GM18909 (cell line): ENCODE results near the gene FRS2.
A peak's percentile ranks its signal among the peaks of the same experiment; 100 is the strongest.

ENCODE experiments used
- ATAC-seq: cut with Tn5 transposase; IDR thresholded peaks from one replicate; pipeline ENCODE4 v1.9.1; 2021; ENCODE audit warnings: mild to moderate bottlenecking; ENCODE audit not compliant: unreplicated experiment, poor library complexity

The FRS2 gene

GRCh38 chr12:69497308-69498026, 27.3 kb downstream of the FRS2 start:
- ATAC-seq: peak; percentile 92

GRCh38 chr12:69500631-69501030, 30.4 kb downstream of the FRS2 start:
- no peak for ATAC-seq

- ATAC-seq: no peak
These were observed 31.1 kb downstream of the FRS2 start for GRCh38 chr12:69501154-69501895.

- ATAC-seq: no peak
These were observed 32.3 kb downstream of the FRS2 start for GRCh38 chr12:69502345-69503081.

DNA sequence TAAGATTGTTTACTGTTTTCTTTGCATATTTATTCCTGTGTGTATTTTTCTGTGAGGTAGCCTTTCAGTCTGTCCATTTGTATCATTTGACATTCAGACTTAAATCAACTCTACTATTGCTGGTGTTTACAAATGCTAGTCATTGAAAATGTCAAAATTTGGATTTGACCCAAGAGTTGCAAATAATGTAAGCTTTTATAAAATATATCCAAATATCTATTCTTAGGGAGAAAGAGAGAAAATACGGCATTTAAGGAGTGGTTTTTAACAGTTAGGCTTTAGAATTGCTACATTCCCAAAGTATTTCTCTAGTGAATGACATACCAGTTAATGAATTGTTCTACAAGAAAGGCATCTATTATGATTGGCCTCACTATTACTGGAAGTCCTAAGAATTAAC, 37.9 kb downstream of the FRS2 start:
- ATAC-seq: no peak

DNA sequence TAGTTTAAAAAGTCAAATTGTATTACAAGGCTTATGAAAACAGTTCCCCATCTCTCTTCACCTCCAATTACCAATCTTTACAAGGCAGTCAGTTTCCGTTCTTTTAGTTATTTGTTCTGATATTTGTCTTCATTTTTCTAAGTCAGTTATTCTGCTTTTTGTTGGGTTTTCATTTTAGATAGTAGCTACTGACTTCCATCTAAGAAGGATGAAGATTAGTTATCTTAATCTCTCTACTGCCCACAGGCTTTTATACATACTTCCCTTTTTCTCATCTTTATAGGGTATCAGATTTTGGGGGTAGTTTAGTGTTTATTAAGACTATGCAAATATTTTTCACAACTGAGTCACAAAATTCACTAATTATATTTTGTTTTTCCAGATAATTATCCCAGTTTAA, 38.4 kb downstream of the FRS2 start:
- no peak for ATAC-seq

DNA sequence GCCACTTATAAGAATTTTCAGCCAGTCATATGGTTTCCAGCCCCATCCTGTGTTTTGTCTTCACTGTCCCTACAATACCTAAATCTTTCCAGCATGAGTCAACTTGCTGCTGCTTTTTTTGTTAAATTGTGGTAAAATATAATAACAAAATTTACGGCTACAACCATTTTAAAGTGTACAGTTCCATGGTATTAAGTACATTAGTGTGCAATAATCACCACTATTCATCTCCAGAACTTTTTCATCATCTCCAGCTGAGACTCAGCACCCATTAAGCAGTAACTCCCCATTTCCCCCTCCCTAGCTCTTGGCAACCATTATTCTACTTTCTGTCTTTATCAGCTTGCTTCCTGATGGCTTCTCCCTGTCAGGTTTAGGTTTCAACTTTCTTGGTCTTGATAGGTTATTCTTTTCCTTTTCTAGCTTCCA, 39.1 kb downstream of the FRS2 start:
- ATAC-seq: no peak

DNA sequence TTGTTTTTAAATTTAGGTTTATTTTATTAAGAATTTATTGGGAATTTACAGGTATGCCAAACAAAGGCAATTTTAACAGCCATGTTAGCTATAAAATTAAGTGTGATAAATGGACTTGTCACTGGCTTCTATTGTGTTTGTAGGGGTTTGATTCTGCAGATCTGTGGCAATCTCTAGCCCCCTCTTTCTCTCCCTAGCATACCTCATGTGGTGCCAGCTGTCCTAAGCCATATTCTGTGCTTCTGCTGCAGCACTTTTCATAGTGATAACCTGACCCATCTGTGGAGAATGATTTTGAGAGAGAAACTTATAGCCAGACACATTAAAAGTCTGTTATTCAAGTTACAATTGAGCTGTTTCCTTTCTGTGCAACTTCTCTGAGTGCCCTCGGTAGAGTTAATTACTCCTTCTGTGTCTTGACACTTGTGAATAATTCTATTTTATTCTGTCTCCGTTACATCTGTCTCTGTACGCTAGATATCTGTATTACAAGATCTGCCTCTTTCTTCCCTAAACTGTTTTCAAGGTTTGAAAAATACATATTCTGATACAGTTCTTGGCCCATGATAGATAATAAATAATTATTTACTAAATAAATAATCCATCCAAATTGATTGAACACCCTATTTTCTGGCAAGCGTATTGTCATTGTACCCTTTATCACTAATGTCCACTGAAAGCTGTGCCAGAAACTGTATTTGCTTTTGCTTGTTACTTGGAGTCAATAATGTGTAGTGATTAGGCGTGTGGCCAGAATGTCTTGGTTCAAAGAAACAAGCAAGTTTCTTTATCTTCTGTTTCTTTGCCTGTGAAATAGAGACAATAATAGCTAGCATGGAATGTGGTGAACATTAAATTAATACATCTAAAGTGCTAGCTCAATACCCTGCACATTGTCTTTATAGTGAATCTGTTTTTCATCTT, 40.0 kb downstream of the FRS2 start:
- no peak for ATAC-seq

DNA sequence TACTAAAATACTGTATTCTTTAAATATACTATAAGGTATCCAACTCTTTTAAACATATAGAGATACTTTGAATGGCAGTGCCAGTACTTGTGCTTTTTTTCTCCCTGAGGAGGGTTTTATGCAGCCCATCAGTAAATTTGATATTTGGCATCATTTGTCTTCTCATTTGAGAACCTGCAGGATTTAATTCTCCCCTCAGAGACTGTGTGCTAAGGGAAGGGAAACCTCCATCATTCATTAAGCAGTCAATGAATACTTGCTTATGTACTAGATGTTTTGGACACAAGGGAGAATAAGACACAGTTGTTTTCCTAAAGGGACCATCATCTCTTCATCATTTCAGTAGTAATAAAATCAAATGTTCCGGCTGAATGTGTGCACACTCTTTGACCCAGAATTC, 40.8 kb downstream of the FRS2 start:
- ATAC-seq: no peak

DNA sequence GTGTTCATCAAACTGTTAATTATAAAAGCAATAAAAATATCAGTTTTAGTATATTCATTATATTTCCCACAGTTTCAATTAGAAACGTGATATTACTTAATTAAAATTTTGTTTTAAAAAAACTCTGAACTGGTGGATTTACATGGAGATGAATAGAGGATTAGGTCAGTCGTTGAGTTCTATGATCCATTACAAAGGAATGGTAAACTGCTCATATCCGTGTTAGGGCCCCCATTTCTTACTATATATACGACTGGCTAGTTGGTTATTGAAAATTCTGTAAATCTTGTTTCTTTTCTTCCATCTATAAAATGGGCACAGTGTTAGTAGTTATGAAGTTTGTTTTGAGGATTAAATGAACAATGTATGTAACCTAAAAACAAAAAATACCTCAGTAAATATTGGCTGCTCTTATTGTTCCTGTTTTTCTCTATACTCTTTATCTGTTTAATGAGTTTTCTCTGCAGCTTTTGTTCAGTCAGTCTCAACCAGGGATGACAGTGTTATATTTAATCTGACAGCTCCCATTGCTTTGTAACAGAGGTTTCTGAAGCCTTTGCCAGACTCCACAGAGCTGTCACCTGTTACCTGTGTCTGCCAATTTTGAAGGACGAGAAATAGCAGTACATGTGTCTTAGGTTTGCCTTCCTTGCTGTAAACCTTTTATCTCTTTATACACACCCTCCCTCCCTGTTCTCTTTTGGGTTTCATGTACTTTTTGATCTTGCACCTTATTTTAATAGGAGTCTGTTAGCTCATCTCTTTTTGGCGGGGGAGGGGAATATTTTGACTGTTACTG, 41.5 kb downstream of the FRS2 start:
- no peak for ATAC-seq

DNA sequence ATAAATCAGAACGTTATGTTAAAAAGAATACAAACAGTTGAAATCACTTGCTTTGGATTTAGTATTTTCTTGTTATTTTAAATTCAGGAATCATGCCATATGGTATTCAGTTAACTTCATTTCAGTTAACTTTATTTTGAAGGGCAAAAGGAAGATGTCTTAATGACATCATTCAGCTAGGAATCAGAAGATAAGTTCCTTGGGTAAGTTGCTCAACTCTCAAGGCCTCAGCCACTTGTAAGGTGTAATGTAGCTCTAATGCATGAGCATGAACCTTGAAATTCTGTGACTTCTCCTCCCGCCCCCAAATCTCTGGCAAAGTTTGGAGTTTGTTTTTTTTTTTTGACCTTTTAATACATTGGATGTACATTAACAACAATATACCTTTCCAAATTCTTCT, 42.6 kb downstream of the FRS2 start:
- no peak for ATAC-seq

GRCh38 chr12:69513297-69513696, 43.1 kb downstream of the FRS2 start:
- no peak for ATAC-seq

DNA sequence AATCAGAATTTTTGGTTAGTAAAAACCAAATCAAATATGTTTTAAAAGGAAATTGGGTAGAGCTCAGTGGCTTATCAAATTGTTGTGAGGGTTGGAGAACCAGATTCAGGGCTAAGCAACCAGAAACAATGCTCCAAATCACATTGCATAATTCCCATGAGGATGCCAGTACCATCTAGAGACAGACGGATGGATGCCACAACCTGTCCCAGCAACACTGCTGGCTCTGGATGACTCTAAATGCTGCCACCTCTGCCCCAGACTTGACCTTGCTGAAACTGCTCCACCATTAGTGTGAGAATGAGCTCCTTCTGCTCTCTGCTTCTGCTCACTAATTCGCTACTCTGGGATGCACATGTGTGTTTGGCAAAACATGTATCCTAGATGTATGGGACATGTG, 43.9 kb downstream of the FRS2 start:
- no peak for ATAC-seq

DNA sequence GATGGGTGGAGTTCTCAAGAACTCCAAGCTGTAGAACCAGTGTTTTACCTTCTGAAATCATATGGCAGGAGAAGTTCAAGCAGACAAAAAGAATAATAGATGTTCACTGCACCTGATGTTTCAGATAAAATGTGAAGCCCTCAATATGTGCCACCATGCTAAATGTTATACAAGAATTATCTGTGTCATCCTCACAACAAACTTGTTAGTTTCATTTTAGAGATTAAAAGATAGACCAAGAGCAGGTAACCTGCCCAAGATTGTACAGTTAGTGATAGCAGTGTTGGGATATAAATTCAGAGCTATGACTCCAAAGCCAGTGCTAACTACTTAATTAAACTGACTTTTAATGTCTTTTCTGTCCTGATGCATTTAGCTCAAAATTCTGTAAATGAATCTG, 44.7 kb downstream of the FRS2 start:
- ATAC-seq: no peak

GRCh38 chr12:69515394-69515930, 45.3 kb downstream of the FRS2 start:
- no peak for ATAC-seq

- no peak for ATAC-seq
These were observed 46.8 kb downstream of the FRS2 start for GRCh38 chr12:69516950-69517349.

GRCh38 chr12:69517406-69517805, 47.2 kb downstream of the FRS2 start:
- no peak for ATAC-seq

DNA sequence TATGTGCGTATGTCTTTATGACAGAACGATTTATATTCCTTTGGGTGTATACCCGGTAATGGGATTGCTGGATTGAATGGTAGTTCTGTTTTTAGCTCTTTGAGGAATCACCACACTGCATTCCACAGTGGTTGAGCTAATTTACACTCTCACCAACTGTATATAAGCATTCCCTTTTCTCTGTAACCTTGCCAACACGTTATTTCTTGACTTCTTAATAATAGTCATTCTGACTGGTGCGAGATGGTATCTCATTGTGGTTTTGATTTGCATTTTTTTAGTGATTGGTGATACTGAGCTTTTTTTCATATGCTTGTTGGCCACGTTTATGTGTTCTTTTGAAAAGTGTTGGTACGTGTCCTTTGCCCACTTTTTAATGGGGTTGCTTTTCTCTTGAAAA, 49.7 kb downstream of the FRS2 start:
- no peak for ATAC-seq
